Activated CD8-positive, alpha-beta T cell treated with anti-CD3 and anti-CD28 coated beads, Interleukin-2, amount 10 ng/mL, durations not matched to agents 7 days and 5 days (primary cell): ENCODE measurements around the gene BCR. TPM values are rescaled to one million over a fixed set of nuclear protein-coding genes. Genes with fewer than 3 reads are reported as not detected.
"Not testable (repeated sequence)": the region's sequence is repeated elsewhere in the genome, so short reads cannot be mapped to it uniquely, and the experiment has no call there.

ENCODE experiments used
- ATAC-seq: fragments of 150-1000 bp; cut with Tn5 transposase; one replicate; pipeline ENCODE4 v1.10.0; 2021; ENCODE audit warnings: moderate library complexity
- CTCF ChIA-PET: fragments of 350-600 bp; sonication (Branson Sonifier 250); formaldehyde crosslinking; loops from one replicate; lab custom pipeline; 2021; ENCODE audit warnings: antibody characterized with exemption; lab: Charles Lee
- POLR2A ChIA-PET: fragments of 350-600 bp; sonication (Branson Sonifier 250); formaldehyde crosslinking; loops from one replicate; lab custom pipeline; 2021; ENCODE audit warnings: antibody characterized with exemption; lab: Charles Lee
- DNase-seq: peaks from one replicate; pipeline ENCODE4 v3.0.0-alpha.2; 2020
- H3K27ac Mint-ChIP-seq: one replicate; pipeline ENCODE4 v1.8.0; 2021; ENCODE audit warnings: mild to moderate bottlenecking, mixed read lengths
- H3K27me3 Mint-ChIP-seq: one replicate; pipeline ENCODE4 v1.8.0; 2021; ENCODE audit warnings: low read depth, mixed read lengths
- H3K36me3 Mint-ChIP-seq: one replicate; pipeline ENCODE4 v1.8.0; 2021; ENCODE audit warnings: low read depth, mixed read lengths
- H3K4me1 Mint-ChIP-seq: one replicate; pipeline ENCODE4 v1.8.0; 2021; ENCODE audit warnings: low read depth, mixed read lengths
- H3K4me3 Mint-ChIP-seq: one replicate; pipeline ENCODE4 v1.8.0; 2021; ENCODE audit warnings: mild to moderate bottlenecking, mixed read lengths
- H3K9me3 Mint-ChIP-seq: one replicate; pipeline ENCODE4 v1.8.0; 2022; ENCODE audit warnings: mixed read lengths; ENCODE audit not compliant: insufficient read depth
- total RNA-seq, 2 experiments: library from RNA; stranded (reverse); gene quantifications; one replicate each; pipeline ENCODE4 v1.2.3, GENCODE V29; 2021

The BCR gene
- total RNA-seq, 2 experiments from 2014 or later: 31.1 to 31.9 TPM

GRCh38 chr22:23353696-23354095, 173.4 kb downstream of the BCR start:
- no peak for ATAC-seq
- Mint-ChIP-seq H3K27ac (no peak overlapping the region), H3K9me3 (no peaks in the 10 kb centered on the region), H3K36me3 (no peaks in the 10 kb centered on the region), H3K27me3 (peaks cover 30% of the 10 kb centered on the region), H3K4me1 (peaks cover 11% of the 10 kb centered on the region), H3K4me3 (no peak overlapping the region)
- ChIA-PET POLR2A (no interaction called here), CTCF (interaction anchor here (1.0 kb wide), 1 partner anchor 32 kb away, joined by 3 read pairs; no protein-coding TSS in a partner anchor)
- DNase-seq: no peak

- Mint-ChIP-seq H3K4me3 (no peak overlapping the region), H3K4me1 (peaks cover 11% of the 10 kb centered on the region), H3K27ac (no peak overlapping the region), H3K9me3 (no peaks in the 10 kb centered on the region), H3K36me3 (no peaks in the 10 kb centered on the region), H3K27me3 (peaks cover 21% of the 10 kb centered on the region)
- ATAC-seq (no peak), DNase-seq (no peak)
- POLR2A ChIA-PET: no interaction called here
- CTCF ChIA-PET: no interaction called here
Measured at GRCh38 chr22:23356094-23356493, 175.8 kb downstream of the BCR start.

GRCh38 chr22:23357053-23357452, 176.7 kb downstream of the BCR start:
- CTCF ChIA-PET: no interaction called here
- POLR2A ChIA-PET: no interaction called here
- no peak for DNase-seq
- no peak for ATAC-seq
- Mint-ChIP-seq H3K4me3 (no peak overlapping the region), H3K9me3 (no peaks in the 10 kb centered on the region), H3K4me1 (peaks cover 11% of the 10 kb centered on the region), H3K27me3 (peaks cover 26% of the 10 kb centered on the region), H3K36me3 (no peaks in the 10 kb centered on the region), H3K27ac (no peak overlapping the region)

- Mint-ChIP-seq H3K4me3 (no peak overlapping the region), H3K9me3 (no peaks in the 10 kb centered on the region), H3K4me1 (no peaks in the 10 kb centered on the region), H3K36me3 (no peaks in the 10 kb centered on the region), H3K27ac (no peak overlapping the region), H3K27me3 (peaks cover 22% of the 10 kb centered on the region)
- DNase-seq (no peak), ATAC-seq (no peak)
- ChIA-PET POLR2A (no interaction called here), CTCF (interaction anchor here (1.0 kb wide), 1 partner anchor 232 kb away, joined by 3 read pairs; no protein-coding TSS in a partner anchor)
Measured at GRCh38 chr22:23359583-23360123, 179.3 kb downstream of the BCR start.

- Mint-ChIP-seq H3K27ac (no peak overlapping the region), H3K9me3 (no peaks in the 10 kb centered on the region), H3K4me3 (no peak overlapping the region), H3K36me3 (no peaks in the 10 kb centered on the region), H3K4me1 (no peaks in the 10 kb centered on the region), H3K27me3 (peaks cover 31% of the 10 kb centered on the region)
- DNase-seq: no peak
- POLR2A ChIA-PET: no interaction called here
- no peak for ATAC-seq
- CTCF ChIA-PET: no interaction called here
Measured at GRCh38 chr22:23361676-23362075, 181.4 kb downstream of the BCR start.

GRCh38 chr22:23363683-23364082, 183.4 kb downstream of the BCR start:
- no peak for DNase-seq
- no peak overlapping the region for H3K27ac Mint-ChIP-seq
- POLR2A ChIA-PET: no interaction called here
- peaks cover 45% of the 10 kb centered on the region for H3K27me3 Mint-ChIP-seq
- no peaks in the 10 kb centered on the region for H3K9me3 Mint-ChIP-seq
- H3K4me1 Mint-ChIP-seq: no peaks in the 10 kb centered on the region
- no peaks in the 10 kb centered on the region for H3K36me3 Mint-ChIP-seq
- CTCF ChIA-PET: interaction anchor here (3.0 kb wide), 1 partner anchor 22 kb away, joined by 11 read pairs; no protein-coding TSS in a partner anchor
- ATAC-seq: no peak
- no peak overlapping the region for H3K4me3 Mint-ChIP-seq

GRCh38 chr22:23364389-23364788, 184.1 kb downstream of the BCR start:
- CTCF ChIA-PET: interaction anchor here (3.0 kb wide), 1 partner anchor 21 kb away, joined by 11 read pairs; no protein-coding TSS in a partner anchor
- Mint-ChIP-seq H3K36me3 (no peaks in the 10 kb centered on the region), H3K4me3 (no peak overlapping the region), H3K4me1 (no peaks in the 10 kb centered on the region), H3K9me3 (no peaks in the 10 kb centered on the region), H3K27me3 (peaks cover 48% of the 10 kb centered on the region), H3K27ac (no peak overlapping the region)
- POLR2A ChIA-PET: no interaction called here
- DNase-seq (no peak), ATAC-seq (no peak)

- H3K36me3 Mint-ChIP-seq: no peaks in the 10 kb centered on the region
- no peaks in the 10 kb centered on the region for H3K9me3 Mint-ChIP-seq
- DNase-seq (no peak), ATAC-seq (no peak)
- H3K4me3 Mint-ChIP-seq: no peak overlapping the region
- no peak overlapping the region for H3K27ac Mint-ChIP-seq
- POLR2A ChIA-PET: no interaction called here
- H3K4me1 Mint-ChIP-seq: no peaks in the 10 kb centered on the region
- H3K27me3 Mint-ChIP-seq: peaks cover 57% of the 10 kb centered on the region
- CTCF ChIA-PET: interaction anchor here (3.0 kb wide), 1 partner anchor 20 kb away, joined by 11 read pairs; no protein-coding TSS in a partner anchor
Measured at GRCh38 chr22:23365524-23365923, 185.2 kb downstream of the BCR start.

GRCh38 chr22:23365961-23366360, 185.7 kb downstream of the BCR start:
- peaks cover 57% of the 10 kb centered on the region for H3K27me3 Mint-ChIP-seq
- no peaks in the 10 kb centered on the region for H3K9me3 Mint-ChIP-seq
- ChIA-PET POLR2A (no interaction called here), CTCF (interaction anchor here (1.2 to 3.0 kb wide), 2 partner anchors 10 to 19 kb away, joined by 5 to 11 read pairs; no protein-coding TSS in a partner anchor)
- ATAC-seq: no peak
- H3K27ac Mint-ChIP-seq: no peak overlapping the region
- no peaks in the 10 kb centered on the region for H3K4me1 Mint-ChIP-seq
- peak; percentile 10 for DNase-seq
- no peaks in the 10 kb centered on the region for H3K36me3 Mint-ChIP-seq
- H3K4me3 Mint-ChIP-seq: no peak overlapping the region

GRCh38 chr22:23367196-23367595, 186.9 kb downstream of the BCR start:
- POLR2A ChIA-PET, ATAC-seq, H3K9me3 Mint-ChIP-seq, H3K4me3 Mint-ChIP-seq, H3K4me1 Mint-ChIP-seq, H3K36me3 Mint-ChIP-seq, H3K27ac Mint-ChIP-seq: not testable (repeated sequence)
- DNase-seq: peak; percentile 4
- H3K27me3 Mint-ChIP-seq: peaks cover 52% of the 10 kb centered on the region
- CTCF ChIA-PET: interaction anchor here (1.2 kb wide), 1 partner anchor 9 kb away, joined by 5 read pairs; no protein-coding TSS in a partner anchor
